GM15510 (cell line): ENCODE data around the gene WDR54.

Source experiments
- POLR2A ChIP-seq: IDR thresholded peaks from 3 replicates; pipeline ENCODE4 v1.6.1; 2011; ENCODE audit warnings: borderline replicate concordance; ENCODE audit not compliant: insufficient read length; ENCODE audit errors: extremely low read depth

Gene WDR54

GRCh38 chr2:74454654-74455511 lies 33.4 kb downstream of the WDR54 start, which contains the start of gene INO80B:
Gene INO80B, plus strand, starts transcription at chr2:74455087. Its CDS starts 30 bp downstream, at chr2:74455117.
- TF ChIP-seq POLR2A, result peak; percentile 52

GRCh38 chr2:74457129-74457548 lies 35.6 kb downstream of the WDR54 start:
- TF ChIP-seq POLR2A, result no peak

GRCh38 chr2:74457549-74458131 lies 36.1 kb downstream of the WDR54 start:
- TF ChIP-seq POLR2A, result peak; percentile 68

- no peak for TF ChIP-seq POLR2A
Measured at GRCh38 chr2:74458132-74458937, 36.8 kb downstream of the WDR54 start, which contains the start of gene WBP1. Gene WBP1, plus strand, starts transcription at chr2:74458438. Its CDS starts 165 bp downstream, at chr2:74458603.

- no peak for TF ChIP-seq POLR2A
Measured at GRCh38 chr2:74458938-74459363, 37.4 kb downstream of the WDR54 start.

GRCh38 chr2:74461187-74462053 lies 39.9 kb downstream of the WDR54 start:
- TF ChIP-seq POLR2A, result peak; percentile 27

- TF ChIP-seq POLR2A, result no peak
Measured at GRCh38 chr2:74462054-74462785, 40.7 kb downstream of the WDR54 start.

- no peak for TF ChIP-seq POLR2A
Measured at GRCh38 chr2:74462786-74463105, 41.2 kb downstream of the WDR54 start.

GRCh38 chr2:74464406-74464805 lies 42.9 kb downstream of the WDR54 start:
- TF ChIP-seq POLR2A, result no peak

GRCh38 chr2:74471332-74472065 lies 50.0 kb downstream of the WDR54 start:
- no peak for TF ChIP-seq POLR2A

GRCh38 chr2:74472086-74472944 lies 50.8 kb downstream of the WDR54 start, which contains the start of gene MRPL53:
Gene MRPL53, minus strand, starts transcription at chr2:74472680. Its CDS starts 20 bp downstream, at chr2:74472660.
- TF ChIP-seq POLR2A, result peak; percentile 93

- TF ChIP-seq POLR2A, result no peak
Measured at GRCh38 chr2:74472945-74473258, 51.4 kb downstream of the WDR54 start.
